B cell (primary cell): Measurements from ENCODE around the gene CLIP2. TPM values are rescaled to one million over a fixed set of nuclear protein-coding genes. Genes with fewer than 3 reads are reported as not detected.
A peak's percentile ranks its signal among the peaks of the same experiment; 100 is the strongest.
"Not testable (repeated sequence)": the region's sequence is repeated elsewhere in the genome, so short reads cannot be mapped to it uniquely, and the experiment has no call there.

Experiments used
- ATAC-seq: fragments of 200-7000 bp; cut with Tn5 transposase; one replicate; pipeline ENCODE4 v1.10.0; 2021; ENCODE audit warnings: low read depth, mild to moderate bottlenecking, moderate number of reproducible peaks, moderate library complexity
- CTCF ChIA-PET: fragments of 350-600 bp; sonication (Branson Sonifier 250); formaldehyde crosslinking; loops from one replicate; lab custom pipeline; 2021; ENCODE audit warnings: antibody characterized with exemption, inconsistent platforms; lab: Charles Lee
- POLR2A ChIA-PET: fragments of 350-600 bp; sonication (Branson Sonifier 250); formaldehyde crosslinking; loops from one replicate; lab custom pipeline; 2021; ENCODE audit warnings: antibody characterized with exemption; lab: Charles Lee
- DNase-seq: peaks from one replicate; pipeline ENCODE4 v3.0.0; 2013
- H2AFZ ChIP-seq: 2 replicates; pipeline ENCODE4 v1.6.1; 2012; ENCODE audit warnings: mild to moderate bottlenecking, low read depth, low read length; ENCODE audit not compliant: insufficient read depth, poor library complexity, severe bottlenecking
- H3K27ac ChIP-seq, 2 donors: 1 replicate in 1 of 2; 2 replicates in 1 of 2; pipeline ENCODE4 v1.5.1; 2012 to 2013; ENCODE audit warnings: low read length in 2 of 2, mild to moderate bottlenecking in 2 of 2, moderate library complexity in 1 of 2
- H3K27me3 ChIP-seq, 4 experiments: fragments of 200-600 bp in 1 of 4; sonication (generic) in 1 of 4; replicated peaks in 1 of 4; 1 replicate in 2 of 4; 2 replicates in 2 of 4; pipeline versions ENCODE4 v1.6.1 to v1.7.0; 2013 to 2016; ENCODE audit warnings: low read length in 3 of 4, mild to moderate bottlenecking in 2 of 4, mixed read lengths in 1 of 4, moderate library complexity in 1 of 4; ENCODE audit not compliant: insufficient read depth in 4 of 4, control insufficient read depth in 3 of 4; ENCODE audit errors: control extremely low read depth in 1 of 4
- H3K36me3 ChIP-seq, 2 experiments: replicated peaks in 1 of 2; 1 replicate in 1 of 2; 2 replicates in 1 of 2; pipeline versions ENCODE4 v1.6.1 to v1.7.1; 2013; ENCODE audit warnings: low read length in 1 of 2; ENCODE audit not compliant: insufficient read depth in 2 of 2, control insufficient read depth in 1 of 2; ENCODE audit errors: control extremely low read depth in 1 of 2, extremely low read depth in 1 of 2
- H3K4me1 ChIP-seq, 2 donors: fragments of 200-600 bp in 1 of 2; sonication (generic) in 1 of 2; 1 replicate in 1 of 2; 2 replicates in 1 of 2; pipeline versions ENCODE4 v1.5.1 to v1.6.1; 2013 to 2017; ENCODE audit warnings: low read length in 2 of 2; ENCODE audit not compliant: control insufficient read depth in 2 of 2, insufficient read depth in 2 of 2
- H3K4me2 ChIP-seq: replicated peaks from 2 replicates; pipeline ENCODE3; 2012; ENCODE audit warnings: mild to moderate bottlenecking, low read depth, low read length; ENCODE audit not compliant: poor library complexity, severe bottlenecking
- H3K4me3 ChIP-seq, 5 experiments: fragments of 200-600 bp in 1 of 5; sonication (generic) in 1 of 5; 1 replicate in 3 of 5; 2 replicates in 2 of 5; pipeline versions ENCODE4 v1.5.1 to v1.7.0; 2011 to 2016; ENCODE audit warnings: low read length in 4 of 5, mild to moderate bottlenecking in 4 of 5, low read depth in 2 of 5, control low read depth in 1 of 5, moderate library complexity in 1 of 5; ENCODE audit not compliant: insufficient read depth in 1 of 5; ENCODE audit errors: control extremely low read depth in 1 of 5, extremely low read depth in 1 of 5
- H3K79me2 ChIP-seq: fragments of 200-600 bp; sonication (generic); one replicate; pipeline ENCODE4 v1.6.0; 2016; ENCODE audit warnings: low read length; ENCODE audit not compliant: control insufficient read depth, insufficient read depth
- H3K9ac ChIP-seq: fragments of 200-600 bp; sonication (generic); 2 replicates; pipeline ENCODE4 v1.6.1; 2017; ENCODE audit warnings: mild to moderate bottlenecking, low read length, moderate library complexity
- H3K9me3 ChIP-seq, 3 donors: one replicate each; pipeline versions ENCODE4 v1.6.1 to v1.7.1; 2013; ENCODE audit warnings: low read length in 2 of 3; ENCODE audit not compliant: control insufficient read depth in 2 of 3, insufficient read depth in 1 of 3; ENCODE audit errors: control extremely low read depth in 1 of 3
- H4K20me1 ChIP-seq: 2 replicates; pipeline ENCODE4 v1.6.0; 2012; ENCODE audit warnings: mild to moderate bottlenecking, low read length; ENCODE audit not compliant: insufficient read depth, control insufficient read depth, poor library complexity, severe bottlenecking
- H3K27ac Mint-ChIP-seq: one replicate; pipeline ENCODE4 v1.8.0; 2021; ENCODE audit warnings: mixed read lengths
- H3K27me3 Mint-ChIP-seq: one replicate; pipeline ENCODE4 v1.8.0; 2021; ENCODE audit warnings: mixed read lengths
- H3K4me1 Mint-ChIP-seq: one replicate; pipeline ENCODE4 v1.8.0; 2021; ENCODE audit warnings: mixed read lengths
- H3K4me3 Mint-ChIP-seq: one replicate; pipeline ENCODE4 v1.8.0; 2021; ENCODE audit warnings: mixed read lengths
- H3K9me3 Mint-ChIP-seq: one replicate; pipeline ENCODE4 v1.8.0; 2022; ENCODE audit warnings: mixed read lengths; ENCODE audit not compliant: insufficient read depth
- CTCF ChIP-seq: fragments of 200-600 bp; IDR thresholded peaks from one replicate; pipeline ENCODE4 v1.8.0; 2022; ENCODE audit warnings: antibody characterized with exemption, mild to moderate bottlenecking
- EZH2 ChIP-seq: IDR thresholded peaks from 2 replicates; pipeline ENCODE4 v1.6.1; 2012; ENCODE audit warnings: borderline replicate concordance, low read depth, mild to moderate bottlenecking, moderate library complexity, low read length; ENCODE audit not compliant: insufficient read depth, poor library complexity, severe bottlenecking
- WGBS: methylation state at CpG from one replicate; pipeline ENCODE4 v1.1.5; 2013; ENCODE audit warnings: missing lambda C conversion rate; ENCODE audit not compliant: insufficient coverage; 5-methylcytosine and 5-hydroxymethylcytosine counted together
- intact Hi-C: fragments of 100-400 bp; cut with micrococcal nuclease; formaldehyde crosslinking; loops from one replicate; pipeline ENCODE4 v1.10.0; 2022
- polyA plus RNA-seq: library from polyadenylated mRNA; depleted of rRNA; stranded (reverse); fragments of >200 nt; gene quantifications from 2 replicates; pipeline ENCODE4 v1.2.3, GENCODE V29; 2012
- total RNA-seq, 2 donors: library from RNA; stranded (reverse); fragments of 120-200 nt in 1 of 2; gene quantifications; 1 replicate in 1 of 2; 2 replicates in 1 of 2; pipeline versions ENCODE4 v1.2.3 to v1.2.4, GENCODE V29; 2013 to 2022

The CLIP2 gene
- total and polyA plus RNA-seq, 2 donors (not counting 1 experiment from before 2014, with no cell fraction given), result 5.7 to 47.9 TPM

GRCh38 chr7:74320645-74321221 is 31.5 kb downstream of the CLIP2 start:
- Histone ChIP-seq H3K4me1 (peaks cover 0 to 8% of the 10 kb centered on the region in 2 donors), H3K9me3 (no peaks in the 10 kb centered on the region), H3K4me2 (no peak overlapping the region), H3K27ac (no peak overlapping the region), H3K4me3 (no peak overlapping the region), H3K27me3 (no peaks in the 10 kb centered on the region), H2AFZ (no peak overlapping the region), H3K79me2 (peaks cover 18% of the 10 kb centered on the region), H3K9ac (no peak overlapping the region), H3K36me3 (peaks cover 2 to 5% of the 10 kb centered on the region in 2 experiments), H4K20me1 (no peaks in the 10 kb centered on the region)
- intact Hi-C loops, result no loop called here
- POLR2A ChIA-PET, result no interaction called here
- H3K9me3 Mint-ChIP-seq, result no peaks in the 10 kb centered on the region
- ATAC-seq (no peak), DNase-seq (no peak)
- H3K27me3 Mint-ChIP-seq, result no peaks in the 10 kb centered on the region
- no peak for TF ChIP-seq EZH2
- TF ChIP-seq CTCF, result no peak
- CTCF ChIA-PET, result no interaction called here
- peaks cover 18% of the 10 kb centered on the region for H3K4me1 Mint-ChIP-seq
- WGBS, result 56% methylated on average over 7 of the region's 9 CpGs
- no peak overlapping the region for H3K4me3 Mint-ChIP-seq
- peak overlapping the region; percentile 24 for H3K27ac Mint-ChIP-seq

- ATAC-seq, H3K4me2 ChIP-seq, H3K4me3 ChIP-seq, H2AFZ ChIP-seq, DNase-seq, H3K4me3 Mint-ChIP-seq, H3K27me3 ChIP-seq, H3K9me3 ChIP-seq, H3K27ac ChIP-seq, H3K9ac ChIP-seq, H3K9me3 Mint-ChIP-seq, CTCF ChIA-PET, H3K36me3 ChIP-seq, H3K4me1 ChIP-seq, H4K20me1 ChIP-seq, POLR2A ChIA-PET, H3K27ac Mint-ChIP-seq, H3K27me3 Mint-ChIP-seq, intact Hi-C loops: not testable (repeated sequence)
- peaks cover 11% of the 10 kb centered on the region for H3K4me1 Mint-ChIP-seq
- H3K79me2 ChIP-seq, result peaks cover 20% of the 10 kb centered on the region
- WGBS, result 95% methylated on average over 3 of the region's 9 CpGs
Observed at GRCh38 chr7:74322892-74323291, 33.7 kb downstream of the CLIP2 start.
